HG03095 (cell line): Measurements from ENCODE around the gene DNAJB12.
A peak's percentile ranks its signal among the peaks of the same experiment; 100 is the strongest.
"Not testable (repeated sequence)": the region's sequence is repeated elsewhere in the genome, so short reads cannot be mapped to it uniquely, and the experiment has no call there.

Source experiments
- ATAC-seq: cut with Tn5 transposase; IDR thresholded peaks from one replicate; pipeline ENCODE4 v1.9.1; 2021; ENCODE audit warnings: moderate library complexity; ENCODE audit not compliant: unreplicated experiment

Gene DNAJB12

DNA sequence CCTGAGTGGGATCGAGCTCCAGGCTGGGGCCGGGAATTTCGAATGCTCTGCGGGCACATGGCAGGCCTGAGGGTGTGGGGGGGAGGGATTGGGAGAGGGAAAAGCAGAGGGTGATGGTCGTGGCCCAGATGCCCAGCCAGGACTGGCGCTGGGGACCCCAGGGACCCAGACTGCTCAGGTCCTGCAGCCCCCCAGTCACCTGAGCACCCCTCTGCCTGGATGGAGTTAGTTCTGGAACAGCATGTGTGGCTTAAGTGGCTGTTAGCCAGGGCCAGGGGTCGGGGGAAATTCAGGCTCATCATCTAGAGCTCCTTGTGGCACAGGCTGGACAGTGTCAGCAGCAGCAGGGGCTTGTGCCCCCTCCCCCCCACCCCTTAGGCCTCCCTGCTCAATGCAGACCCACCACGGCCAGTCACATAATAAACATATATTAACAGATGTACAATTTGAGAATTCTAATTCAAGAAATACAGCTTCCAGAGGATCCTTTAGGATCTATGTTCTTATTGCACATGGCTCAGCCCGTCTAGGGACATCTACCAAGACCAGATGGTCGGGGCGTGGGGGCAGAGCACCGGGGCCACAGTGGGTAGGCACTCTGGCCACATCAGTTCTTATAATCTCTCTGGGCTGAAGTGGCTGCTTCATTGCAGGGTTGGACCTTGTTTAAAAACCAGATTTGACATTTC is 22.2 kb downstream of the DNAJB12 start:
- ATAC-seq, result no peak

DNA sequence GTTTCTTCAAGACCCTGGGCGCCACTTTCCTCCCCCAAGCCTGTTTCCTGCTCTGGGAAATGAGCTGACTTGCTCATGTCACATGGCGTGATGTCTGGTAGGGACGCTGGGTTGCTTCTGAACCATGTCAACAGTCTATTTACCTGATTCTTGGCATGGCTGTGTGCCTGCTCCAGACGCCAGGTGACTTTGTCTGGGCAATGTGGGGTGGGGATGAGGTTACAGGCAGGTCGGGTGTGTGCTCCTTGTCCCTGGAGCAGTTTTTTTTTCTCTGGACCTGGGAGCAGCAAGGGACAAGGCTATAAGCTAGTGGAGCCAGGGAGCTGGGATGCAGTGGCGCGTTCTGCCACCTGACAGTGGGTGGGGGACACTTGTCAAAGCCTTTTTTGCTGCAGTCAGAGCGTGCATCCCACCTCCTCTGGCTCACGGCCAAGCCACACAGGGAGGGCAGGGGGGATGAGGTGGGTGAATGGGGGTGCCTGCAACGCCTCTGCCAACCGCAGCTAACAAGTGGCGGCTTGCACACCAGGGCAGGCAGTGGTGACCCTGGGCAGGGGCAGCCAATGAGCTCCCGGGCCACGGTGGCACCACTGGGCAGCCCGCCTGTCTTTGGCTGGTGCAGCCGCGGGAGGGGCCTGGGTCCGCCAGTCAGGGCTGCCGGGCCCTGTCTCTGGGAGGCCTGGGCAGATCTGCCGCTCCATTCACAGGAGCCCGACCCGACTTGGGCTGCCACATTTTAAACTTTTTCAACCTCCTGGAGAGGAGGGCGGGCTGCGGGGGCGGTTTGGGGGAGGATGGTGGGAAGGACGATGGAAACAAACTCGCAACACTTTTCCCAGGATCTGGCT is 22.9 kb downstream of the DNAJB12 start:
- ATAC-seq, result no peak

DNA sequence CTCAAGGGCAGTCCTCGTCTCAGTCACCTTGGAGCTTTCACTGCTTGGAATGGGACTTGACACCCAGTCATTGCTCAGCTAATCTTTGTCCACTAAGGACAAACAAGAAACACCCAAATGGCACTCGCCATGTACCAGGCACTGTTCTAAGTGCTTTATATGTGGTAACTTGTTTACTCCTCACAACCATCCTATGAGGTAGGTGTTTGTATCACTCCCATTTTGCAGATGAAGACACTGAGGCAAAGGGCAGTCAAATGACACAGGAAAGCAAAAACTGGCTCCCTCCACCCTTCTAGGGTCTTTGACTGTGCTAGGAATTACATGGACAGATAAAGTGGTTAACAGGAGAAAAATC is 24.7 kb downstream of the DNAJB12 start:
- ATAC-seq, result no peak

DNA sequence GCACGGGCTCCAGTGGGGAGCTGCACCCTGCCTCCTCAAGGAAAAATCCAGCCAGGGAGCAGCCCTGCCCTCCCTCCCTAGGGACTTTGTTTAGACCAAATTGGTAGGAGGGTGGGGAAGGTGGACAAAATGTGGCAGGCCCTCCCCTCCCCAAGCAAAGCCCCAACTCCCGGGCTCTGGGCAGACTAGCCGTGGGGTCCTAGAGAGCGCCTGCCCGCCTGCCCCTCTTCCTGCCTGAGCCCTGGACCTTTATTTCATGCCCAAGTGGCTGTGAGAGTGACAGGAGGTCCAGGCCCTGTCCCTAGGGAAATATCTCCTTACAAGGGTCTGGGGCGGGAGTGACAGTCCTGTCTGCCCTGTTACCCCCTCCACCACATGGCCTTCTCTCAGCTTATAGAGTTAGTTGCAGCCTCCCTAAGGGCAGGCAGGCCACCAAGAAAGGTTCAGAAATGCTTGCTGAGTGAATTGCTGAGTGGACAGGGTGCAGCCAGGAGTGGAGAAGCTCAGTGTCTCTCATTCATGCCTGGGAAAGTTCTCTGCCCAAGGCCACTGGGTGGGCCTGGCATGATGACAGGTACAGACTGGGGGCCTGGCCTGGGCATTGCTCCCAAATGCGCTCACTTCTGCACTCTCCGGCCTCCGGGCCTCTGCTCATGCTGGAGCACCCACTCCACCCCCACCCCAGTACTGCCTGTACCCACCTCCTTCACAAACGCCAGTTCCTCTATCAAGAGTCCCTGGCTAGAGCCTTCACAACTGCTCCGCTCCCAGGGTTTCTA is 25.2 kb downstream of the DNAJB12 start:
- no peak for ATAC-seq

DNA sequence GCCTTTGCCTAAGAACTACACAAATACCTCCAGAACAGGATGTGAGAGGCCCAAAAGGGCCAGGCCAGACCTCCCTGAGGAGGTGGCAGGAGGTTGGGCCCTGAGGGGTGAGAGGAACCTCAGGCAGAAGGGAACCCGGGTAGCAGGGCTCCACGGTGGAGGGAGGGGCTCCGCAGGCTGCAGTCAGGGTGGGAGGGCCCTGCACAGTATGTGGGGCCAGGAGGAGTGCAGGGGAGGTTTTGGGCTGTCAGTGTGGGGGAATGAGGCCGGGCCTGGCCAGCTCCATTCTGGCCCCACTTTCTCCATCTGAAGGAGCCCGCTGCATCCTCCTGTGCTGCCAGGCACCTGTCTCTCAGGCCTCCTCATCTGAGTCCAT is 25.9 kb downstream of the DNAJB12 start:
- no peak for ATAC-seq

DNA sequence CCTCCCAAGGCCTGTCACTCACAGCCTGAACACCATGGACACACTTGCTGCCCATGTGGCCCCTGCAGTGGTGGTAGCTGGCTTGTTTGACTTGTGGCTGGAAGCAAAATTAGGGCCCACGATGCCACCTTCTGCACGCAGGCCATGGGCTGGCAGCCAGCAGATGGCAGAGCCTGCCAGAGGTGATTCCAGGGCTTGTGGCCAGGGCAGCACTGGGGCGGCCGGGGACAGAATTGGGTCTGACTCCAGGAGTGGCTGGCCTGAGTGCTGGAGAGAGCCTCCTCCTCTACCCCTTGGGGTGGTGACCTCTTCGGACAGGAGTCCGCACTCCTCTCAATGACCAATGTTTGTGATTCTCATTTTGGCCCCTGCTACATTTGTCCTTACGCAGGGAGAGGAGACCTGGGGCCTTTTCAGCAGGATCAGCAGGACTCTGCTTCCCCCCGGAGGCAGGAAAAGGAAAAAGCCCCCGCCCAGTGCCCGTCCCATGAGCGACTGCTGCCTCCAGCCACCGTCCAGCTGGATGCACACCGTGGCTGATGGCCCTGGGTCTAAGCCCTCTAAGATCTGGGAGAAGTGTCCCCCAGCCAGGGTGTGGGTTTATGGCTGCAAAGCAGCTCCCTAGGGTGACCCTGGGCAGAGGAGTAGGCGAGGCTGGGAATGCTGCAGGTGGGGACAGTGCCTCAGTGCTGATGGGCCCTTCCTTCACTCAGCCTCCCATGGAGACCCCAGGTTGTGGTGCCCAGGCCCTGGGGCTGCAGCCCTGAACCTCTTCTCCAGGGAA is 26.5 kb downstream of the DNAJB12 start:
- ATAC-seq, result no peak

DNA sequence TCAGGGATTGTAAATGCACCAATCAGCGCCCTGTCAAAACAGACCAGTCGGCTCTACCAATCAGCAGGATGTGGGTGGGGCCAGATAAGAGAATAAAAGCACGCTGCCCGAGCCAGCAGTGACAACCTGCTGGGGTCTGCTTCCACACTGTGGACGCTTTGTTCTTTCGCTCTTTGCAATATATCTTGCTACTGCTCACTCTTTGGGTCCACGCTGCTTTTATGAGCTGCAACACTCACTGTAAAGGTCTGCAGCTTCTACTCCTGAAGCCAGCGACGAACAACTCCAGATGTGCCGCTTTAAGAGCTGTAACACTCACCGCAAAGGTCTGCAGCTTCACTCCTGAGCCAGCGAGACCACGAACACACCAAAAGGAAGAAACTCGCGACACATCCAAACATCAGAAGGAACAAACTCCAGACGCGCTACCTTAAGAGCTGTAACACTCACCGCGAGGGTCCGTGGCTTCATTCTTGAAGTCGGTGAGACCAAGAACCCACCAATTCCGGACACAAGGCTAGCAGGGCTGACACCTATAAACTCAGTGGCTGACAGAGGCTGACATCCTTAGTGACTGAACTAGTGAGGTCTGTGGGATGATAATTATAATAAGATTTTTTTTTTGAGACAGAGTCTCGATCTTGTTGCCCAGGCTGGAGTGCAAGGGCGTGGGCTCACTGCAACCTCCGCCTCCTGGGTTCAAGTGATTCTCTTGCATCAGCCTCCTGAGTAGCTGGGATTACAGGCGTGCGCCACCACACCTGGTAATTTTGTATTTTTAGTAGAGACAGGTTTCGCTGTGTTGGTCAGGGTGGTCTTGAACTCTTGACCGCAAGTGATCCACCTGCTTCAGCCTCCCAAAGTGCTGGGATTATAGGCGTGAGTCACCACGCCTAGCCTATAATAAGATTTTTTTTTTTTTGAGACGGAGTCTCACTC is 27.8 kb downstream of the DNAJB12 start:
- ATAC-seq, result not testable (repeated sequence)

DNA sequence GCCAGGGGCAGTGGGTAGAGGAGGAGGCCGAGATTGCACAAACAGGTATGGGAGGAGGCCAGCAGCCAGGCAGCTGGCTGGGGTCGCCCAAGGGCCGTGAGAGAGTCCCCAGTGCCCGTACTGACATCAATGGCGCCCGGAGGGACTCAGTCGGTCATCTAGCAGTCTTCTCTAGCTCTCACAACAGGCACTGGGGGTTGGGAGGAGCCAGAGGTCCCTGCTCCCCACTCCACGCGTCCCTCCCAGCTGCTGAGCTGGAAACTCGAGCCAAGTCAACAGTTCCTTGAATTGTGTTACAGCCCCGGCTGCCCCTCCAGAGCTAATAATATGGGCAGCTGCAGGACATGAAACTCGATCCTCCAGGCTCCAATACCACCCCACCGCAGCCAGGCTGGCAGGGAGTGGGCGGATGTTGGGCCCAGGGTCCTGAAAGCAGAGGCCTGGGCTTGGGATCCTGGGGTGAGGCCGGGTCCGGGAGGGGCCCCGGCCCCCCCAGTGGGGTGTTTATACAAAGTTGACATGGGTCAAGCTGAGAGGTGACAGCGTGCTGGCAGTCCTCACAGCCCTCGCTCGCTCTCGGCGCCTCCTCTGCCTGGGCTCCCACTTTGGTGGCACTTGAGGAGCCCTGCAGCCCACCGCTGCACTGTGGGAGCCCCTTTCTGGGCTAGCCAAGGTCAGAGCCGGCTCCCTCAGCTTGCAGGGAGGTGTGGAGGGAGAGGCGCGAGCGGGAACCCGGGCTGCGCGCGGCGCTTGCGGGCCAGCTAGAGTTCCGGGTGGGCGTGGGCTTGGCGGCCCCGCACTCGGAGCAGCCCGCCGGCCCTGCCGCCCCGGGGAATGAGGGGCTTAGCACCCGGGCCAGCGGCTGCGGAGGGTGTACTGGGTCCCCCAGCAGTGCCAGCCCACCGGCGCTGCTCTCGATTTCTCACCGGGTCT is 29.2 kb downstream of the DNAJB12 start:
- not testable (repeated sequence) for ATAC-seq

DNA sequence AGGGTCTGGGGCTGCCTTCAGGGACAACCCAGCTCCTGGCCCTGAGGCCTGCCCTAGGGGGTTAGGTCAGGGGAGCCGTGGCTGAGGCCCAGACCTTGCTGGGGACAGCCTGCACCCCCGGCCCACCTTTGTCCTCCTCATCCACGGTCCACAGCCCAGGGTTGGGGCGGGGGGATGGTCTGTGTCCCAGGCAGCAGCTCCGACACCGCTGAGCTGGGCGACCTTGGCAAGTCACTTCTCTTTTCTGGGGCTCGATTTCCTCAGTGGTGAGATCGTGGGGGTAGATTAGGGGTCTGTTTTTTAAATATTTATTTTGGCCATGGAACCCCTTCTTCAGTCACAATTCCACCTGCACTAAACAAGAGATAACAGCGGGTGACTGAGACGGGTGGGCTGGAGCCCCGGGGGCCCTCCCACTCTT is 30.9 kb downstream of the DNAJB12 start:
- no peak for ATAC-seq

DNA sequence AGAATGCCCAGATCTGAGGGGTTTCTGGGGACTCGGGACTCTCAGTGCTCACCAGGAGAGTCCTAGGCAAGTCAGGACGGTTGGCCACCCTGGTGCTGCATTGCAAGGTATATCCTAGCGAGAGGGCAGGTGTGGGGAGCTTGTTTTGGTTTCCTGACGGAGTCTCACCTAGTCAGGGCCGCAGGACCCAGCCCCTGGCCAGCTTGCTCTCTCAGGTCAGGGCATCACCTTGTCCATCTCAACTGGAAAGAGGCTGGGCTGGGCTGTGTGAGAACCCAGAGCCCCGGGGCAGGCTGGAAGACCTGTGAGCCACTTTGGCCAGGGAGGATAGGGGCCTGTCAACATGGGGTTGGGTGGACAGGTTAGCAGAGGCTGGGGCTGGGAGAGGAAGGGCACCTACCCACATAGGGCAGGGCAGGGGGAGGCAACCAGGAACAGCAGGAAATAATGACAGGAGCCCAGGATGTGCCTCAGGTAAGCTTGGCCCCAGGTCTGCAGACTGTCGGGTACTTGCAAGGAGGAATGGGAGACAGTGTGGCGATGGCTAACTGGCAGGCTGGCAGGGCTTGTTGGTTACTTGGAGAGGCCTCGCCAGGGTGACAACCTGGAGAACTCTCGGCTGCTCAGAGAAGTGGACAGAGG is 31.5 kb downstream of the DNAJB12 start:
- ATAC-seq, result no peak

DNA sequence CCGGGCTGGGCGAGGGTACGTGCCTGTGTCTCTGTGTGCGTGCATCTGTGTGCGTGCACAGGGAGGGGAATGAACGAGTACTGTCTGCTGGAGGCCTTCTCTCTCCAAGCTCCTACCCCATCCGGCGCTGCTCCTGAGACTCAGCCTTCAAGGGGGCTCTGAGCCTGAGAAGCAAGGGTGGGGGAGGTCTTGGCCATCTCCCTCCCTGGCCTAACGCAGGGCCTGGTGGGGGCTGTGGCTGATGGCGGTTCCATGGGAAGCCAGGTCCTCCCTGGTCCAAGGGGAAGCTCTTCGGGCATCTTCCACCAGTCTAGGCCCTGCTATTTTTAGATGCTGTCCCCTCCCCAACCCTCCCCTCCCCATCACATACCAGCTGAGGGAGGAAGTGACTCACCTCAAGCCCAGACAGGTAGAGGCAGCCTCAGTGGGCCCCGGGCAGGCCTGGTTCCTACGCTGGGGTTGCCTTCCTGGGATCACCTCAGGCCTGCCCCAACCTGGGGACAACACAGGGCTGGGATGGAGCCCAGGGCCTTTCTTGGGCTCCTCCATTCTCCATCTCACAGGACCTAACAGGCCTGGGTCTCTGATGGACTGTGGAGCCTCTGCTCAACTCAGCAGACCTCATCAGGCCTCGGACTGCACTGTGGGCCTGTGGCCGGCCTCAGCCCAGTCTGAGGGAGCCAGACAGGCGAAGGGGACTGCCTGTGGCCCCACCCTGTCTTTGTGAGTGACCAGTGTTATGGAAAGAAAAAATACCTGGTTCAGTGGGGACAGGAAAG is 32.2 kb downstream of the DNAJB12 start:
- ATAC-seq, result no peak

DNA sequence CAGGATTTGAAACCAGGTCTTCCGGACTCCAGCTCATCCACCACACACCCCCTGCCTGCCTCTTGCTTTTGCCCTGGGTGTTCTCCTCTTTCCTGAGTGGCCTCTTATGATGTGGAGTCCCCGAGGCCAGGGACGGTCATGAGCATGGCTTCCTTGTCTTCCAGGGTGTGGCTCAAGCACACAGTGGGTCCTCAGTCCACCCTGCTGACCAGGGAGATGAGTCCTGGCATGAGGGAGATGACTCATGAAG is 32.8 kb downstream of the DNAJB12 start:
- no peak for ATAC-seq

DNA sequence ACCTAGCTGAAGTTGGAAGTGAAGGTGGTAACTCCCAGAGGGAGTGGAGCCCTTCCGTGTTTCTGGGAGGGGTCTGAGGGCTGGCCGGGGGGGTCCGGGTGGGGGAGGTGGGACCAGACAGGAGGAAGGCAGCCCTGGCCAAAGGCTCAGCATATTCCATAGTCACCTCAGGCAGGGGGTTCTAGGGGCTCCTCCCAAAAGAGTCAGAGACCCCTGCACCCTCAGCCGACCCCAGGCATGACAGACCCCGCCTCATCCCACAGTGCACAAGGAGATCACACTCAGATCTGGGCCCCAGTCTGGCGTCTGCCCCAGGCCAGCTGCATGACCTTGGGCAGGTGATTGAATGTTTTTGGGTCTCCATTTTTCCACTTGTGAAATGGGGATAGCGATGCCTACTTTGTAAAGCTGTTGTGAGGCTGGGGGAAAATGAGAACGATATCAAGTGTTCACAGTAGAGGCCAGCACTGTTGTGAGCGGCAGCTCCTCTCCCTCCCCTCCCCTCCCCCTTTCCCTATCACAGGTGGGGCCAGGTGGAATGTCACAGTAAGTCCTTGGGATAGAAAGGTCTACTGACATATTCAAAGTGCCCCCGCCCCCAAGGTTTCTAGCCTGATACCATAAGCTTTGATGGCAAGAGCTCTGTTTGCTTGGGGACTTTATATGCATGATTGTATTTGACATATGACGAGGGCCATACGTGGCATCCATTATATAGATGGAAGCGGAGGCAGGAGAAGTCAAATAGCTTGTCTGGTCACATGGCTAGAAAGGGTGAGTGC is 33.3 kb downstream of the DNAJB12 start:
- ATAC-seq, result no peak

DNA sequence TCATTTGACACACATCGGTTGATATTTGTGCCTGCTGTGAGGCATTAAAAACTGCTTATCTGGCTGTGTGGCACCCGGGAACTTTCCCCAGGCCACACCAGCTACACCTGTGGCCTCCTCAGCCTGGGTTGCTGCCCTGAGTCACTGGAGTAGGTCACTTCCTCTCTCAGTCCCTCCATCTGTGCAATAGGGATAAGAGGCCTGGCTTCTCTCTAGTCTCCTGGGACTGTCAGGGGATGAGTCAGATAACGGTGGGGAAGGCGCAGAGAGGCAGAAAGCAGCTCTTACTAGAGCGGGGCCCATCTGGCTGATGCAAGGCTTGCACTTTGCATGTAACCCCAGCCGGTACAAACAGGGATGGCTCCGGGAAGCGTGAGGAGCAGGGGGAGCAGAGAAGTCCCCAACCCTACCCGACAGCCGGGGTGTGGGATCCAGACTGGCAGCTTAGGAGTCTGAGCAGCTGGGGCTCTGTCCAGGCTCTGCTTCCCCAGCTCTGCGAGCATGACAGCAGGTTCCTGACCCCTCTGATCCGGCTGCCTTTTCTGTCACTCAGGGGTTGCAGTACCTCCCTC is 34.0 kb downstream of the DNAJB12 start:
- peak; percentile 64 for ATAC-seq

DNA sequence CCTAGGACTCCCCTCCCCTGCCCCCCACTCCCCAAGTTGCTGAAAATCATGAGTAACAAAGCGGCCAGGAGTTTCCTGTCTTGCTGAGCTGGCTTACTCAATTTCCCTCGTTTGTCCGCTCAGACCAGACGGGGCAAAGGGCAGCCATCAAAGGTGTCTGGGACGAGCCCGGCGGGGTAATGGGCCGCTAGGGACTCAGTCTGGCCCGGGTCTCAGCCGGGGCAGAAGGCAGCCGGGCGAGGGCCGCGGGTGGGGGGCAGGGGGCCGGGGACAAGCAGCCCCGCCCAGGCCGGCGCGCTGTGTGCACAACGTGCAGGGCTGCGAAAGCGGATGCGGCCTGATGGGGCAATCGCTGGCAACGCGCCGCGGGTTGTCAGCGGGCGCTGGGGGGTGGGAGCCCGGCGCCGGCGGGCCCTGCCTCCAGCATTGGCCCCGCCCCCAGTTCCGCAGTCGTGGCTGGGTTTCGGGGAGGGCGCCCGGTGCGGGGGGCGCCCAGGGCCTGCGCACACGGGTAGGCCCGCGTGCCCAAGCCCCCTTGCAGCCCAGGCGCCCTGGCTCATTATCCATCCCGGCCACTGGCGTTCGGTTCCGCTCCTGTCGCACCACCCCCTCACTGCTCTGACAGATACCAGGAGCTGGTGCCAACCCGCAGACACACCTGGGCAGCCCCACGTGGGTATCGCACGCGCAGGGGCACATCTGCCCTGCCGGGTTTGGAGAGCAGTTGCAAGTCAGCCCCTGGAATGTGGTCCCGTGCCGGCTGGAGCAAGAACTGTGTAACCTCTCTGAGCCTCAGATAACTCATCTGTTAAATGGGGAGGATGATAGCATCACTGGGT is 35.1 kb downstream of the DNAJB12 start:
- ATAC-seq, result peak; percentile 48
